ENCODE data around the gene CDH11.

DNA sequence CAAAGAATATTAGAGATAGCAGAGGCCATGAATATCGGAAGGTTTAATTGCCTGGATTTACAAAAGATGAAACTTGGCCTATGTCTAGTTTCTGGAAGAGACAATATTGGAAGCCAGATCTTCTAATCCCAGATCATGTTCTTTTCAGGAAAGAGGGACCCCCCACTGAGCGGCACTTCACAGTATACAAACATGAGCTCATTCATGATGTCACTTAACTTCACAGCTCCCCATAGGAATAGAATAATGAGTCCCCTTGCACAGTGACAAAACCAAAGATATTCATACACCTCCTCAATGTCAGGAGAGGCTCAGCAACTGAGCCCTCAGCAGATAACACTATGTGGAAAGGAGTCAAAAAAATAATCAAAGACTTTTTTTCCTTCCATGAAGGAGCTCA, 147.5 kb downstream of the CDH11 start:
- TF ChIP-seq, protein P1, sequence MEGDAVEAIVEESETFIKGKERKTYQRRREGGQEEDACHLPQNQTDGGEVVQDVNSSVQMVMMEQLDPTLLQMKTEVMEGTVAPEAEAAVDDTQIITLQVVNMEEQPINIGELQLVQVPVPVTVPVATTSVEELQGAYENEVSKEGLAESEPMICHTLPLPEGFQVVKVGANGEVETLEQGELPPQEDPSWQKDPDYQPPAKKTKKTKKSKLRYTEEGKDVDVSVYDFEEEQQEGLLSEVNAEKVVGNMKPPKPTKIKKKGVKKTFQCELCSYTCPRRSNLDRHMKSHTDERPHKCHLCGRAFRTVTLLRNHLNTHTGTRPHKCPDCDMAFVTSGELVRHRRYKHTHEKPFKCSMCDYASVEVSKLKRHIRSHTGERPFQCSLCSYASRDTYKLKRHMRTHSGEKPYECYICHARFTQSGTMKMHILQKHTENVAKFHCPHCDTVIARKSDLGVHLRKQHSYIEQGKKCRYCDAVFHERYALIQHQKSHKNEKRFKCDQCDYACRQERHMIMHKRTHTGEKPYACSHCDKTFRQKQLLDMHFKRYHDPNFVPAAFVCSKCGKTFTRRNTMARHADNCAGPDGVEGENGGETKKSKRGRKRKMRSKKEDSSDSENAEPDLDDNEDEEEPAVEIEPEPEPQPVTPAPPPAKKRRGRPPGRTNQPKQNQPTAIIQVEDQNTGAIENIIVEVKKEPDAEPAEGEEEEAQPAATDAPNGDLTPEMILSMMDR (IDR thresholded peaks at IDR 0.05), result no peak
- TF ChIP-seq POLR2A (IDR thresholded peaks at IDR 0.05), result no peak
